ENCODE results near the gene SIGLEC7. TPM values are rescaled to one million over a fixed set of nuclear protein-coding genes. Genes with fewer than 3 reads are reported as not detected.

Gene SIGLEC7
- total and polyA plus RNA-seq, 10 of the 15 experiments (the other 5 are each of a cell fraction or from before 2014, with no cell fraction given), result 0.15 TPM; not detected in 9

DNA sequence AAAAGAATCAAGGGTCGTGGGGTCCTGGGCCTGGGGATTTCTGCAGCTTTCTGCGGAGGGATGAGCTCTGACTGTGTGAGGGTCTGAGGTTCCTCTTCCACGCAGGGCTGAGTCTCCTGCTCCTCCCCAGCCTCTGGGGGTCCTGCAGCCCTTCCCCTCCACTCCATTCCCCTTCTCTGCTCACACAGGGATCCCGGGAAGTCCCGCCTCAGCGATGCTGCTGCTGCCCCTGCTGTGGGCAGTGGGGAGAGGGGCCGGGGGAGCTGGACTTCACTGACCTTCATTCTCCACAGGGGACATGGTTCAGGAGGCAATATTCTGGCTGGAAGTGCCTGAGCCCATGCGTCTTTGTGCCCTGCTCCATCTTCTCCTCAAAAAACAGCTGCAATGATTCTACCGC lies 56.5 kb downstream of the SIGLEC7 start (continued):
- TF ChIP-seq PAX8 (IDR thresholded peaks at IDR 0.05) (no peak), IRF4 (IDR thresholded peaks at IDR 0.05; ENCODE audit: low read depth, low read length) (no peak), SMARCA5 (IDR thresholded peaks at IDR 0.05) (no peak), ZNF384 (IDR thresholded peaks at IDR 0.05; ENCODE audit: borderline replicate concordance, low read depth, low read length) (no peak), NFYB (IDR thresholded peaks at IDR 0.05; ENCODE audit: insufficient read depth, low read depth, low read length) (no peak), SRF (IDR thresholded peaks at IDR 0.05; ENCODE audit: low read depth in 2 of 2, low read length in 2 of 2) (no peak)
- TF ChIP-seq, protein P1, sequence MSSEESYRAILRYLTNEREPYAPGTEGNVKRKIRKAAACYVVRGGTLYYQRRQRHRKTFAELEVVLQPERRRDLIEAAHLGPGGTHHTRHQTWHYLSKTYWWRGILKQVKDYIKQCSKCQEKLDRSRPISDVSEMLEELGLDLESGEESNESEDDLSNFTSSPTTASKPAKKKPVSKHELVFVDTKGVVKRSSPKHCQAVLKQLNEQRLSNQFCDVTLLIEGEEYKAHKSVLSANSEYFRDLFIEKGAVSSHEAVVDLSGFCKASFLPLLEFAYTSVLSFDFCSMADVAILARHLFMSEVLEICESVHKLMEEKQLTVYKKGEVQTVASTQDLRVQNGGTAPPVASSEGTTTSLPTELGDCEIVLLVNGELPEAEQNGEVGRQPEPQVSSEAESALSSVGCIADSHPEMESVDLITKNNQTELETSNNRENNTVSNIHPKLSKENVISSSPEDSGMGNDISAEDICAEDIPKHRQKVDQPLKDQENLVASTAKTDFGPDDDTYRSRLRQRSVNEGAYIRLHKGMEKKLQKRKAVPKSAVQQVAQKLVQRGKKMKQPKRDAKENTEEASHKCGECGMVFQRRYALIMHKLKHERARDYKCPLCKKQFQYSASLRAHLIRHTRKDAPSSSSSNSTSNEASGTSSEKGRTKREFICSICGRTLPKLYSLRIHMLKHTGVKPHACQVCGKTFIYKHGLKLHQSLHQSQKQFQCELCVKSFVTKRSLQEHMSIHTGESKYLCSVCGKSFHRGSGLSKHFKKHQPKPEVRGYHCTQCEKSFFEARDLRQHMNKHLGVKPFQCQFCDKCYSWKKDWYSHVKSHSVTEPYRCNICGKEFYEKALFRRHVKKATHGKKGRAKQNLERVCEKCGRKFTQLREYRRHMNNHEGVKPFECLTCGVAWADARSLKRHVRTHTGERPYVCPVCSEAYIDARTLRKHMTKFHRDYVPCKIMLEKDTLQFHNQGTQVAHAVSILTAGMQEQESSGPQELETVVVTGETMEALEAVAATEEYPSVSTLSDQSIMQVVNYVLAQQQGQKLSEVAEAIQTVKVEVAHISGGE (CRISPR knock-in tag; IDR thresholded peaks at IDR 0.05), result no peak
- TF ChIP-seq, protein P2, sequence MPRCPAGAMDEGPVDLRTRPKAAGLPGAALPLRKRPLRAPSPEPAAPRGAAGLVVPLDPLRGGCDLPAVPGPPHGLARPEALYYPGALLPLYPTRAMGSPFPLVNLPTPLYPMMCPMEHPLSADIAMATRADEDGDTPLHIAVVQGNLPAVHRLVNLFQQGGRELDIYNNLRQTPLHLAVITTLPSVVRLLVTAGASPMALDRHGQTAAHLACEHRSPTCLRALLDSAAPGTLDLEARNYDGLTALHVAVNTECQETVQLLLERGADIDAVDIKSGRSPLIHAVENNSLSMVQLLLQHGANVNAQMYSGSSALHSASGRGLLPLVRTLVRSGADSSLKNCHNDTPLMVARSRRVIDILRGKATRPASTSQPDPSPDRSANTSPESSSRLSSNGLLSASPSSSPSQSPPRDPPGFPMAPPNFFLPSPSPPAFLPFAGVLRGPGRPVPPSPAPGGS (IDR thresholded peaks at IDR 0.05; ENCODE audit: borderline replicate concordance, insufficient read depth, low read depth, low read length, poor library complexity, severe bottlenecking), result no peak
- TF ChIP-seq, protein P3, sequence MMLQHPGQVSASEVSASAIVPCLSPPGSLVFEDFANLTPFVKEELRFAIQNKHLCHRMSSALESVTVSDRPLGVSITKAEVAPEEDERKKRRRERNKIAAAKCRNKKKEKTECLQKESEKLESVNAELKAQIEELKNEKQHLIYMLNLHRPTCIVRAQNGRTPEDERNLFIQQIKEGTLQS (IDR thresholded peaks at IDR 0.05; ENCODE audit: borderline replicate concordance, extremely low read depth, low read depth, low read length), result no peak

Measured in GM12878 (cell line).